ENCODE results near the gene FAM240B.

The FAM240B gene

GRCh38 chr9:38673399-38674193, 46.3 kb downstream of the FAM240B start:
- no peak for TF ChIP-seq CTCF (IDR thresholded peaks at IDR 0.05; ENCODE audit: low read depth, low read length, missing control alignments)
- H3K4me3 ChIP-seq (ENCODE audit: low read depth, low read length), result no peak overlapping the region
- DNase-seq (ENCODE audit: low read depth), result no peak

- H3K4me3 ChIP-seq (ENCODE audit: low read depth, low read length), result no peak overlapping the region
- TF ChIP-seq CTCF (IDR thresholded peaks at IDR 0.05; ENCODE audit: low read depth, low read length, missing control alignments), result no peak
- DNase-seq (ENCODE audit: low read depth), result no peak
Observed at GRCh38 chr9:38671748-38672147, 48.2 kb downstream of the FAM240B start.

GRCh38 chr9:38671372-38671731, 48.6 kb downstream of the FAM240B start:
- TF ChIP-seq CTCF (IDR thresholded peaks at IDR 0.05; ENCODE audit: low read depth, low read length, missing control alignments), result no peak
- no peak overlapping the region for H3K4me3 ChIP-seq (ENCODE audit: low read depth, low read length)
- no peak for DNase-seq (ENCODE audit: low read depth)

- no peak overlapping the region for H3K4me3 ChIP-seq (ENCODE audit: low read depth, low read length)
- no peak for DNase-seq (ENCODE audit: low read depth)
- no peak for TF ChIP-seq CTCF (IDR thresholded peaks at IDR 0.05; ENCODE audit: low read depth, low read length, missing control alignments)
Observed at GRCh38 chr9:38670542-38671371, 49.2 kb downstream of the FAM240B start.

GRCh38 chr9:38668791-38669466, 51.0 kb downstream of the FAM240B start:
- no peak for TF ChIP-seq CTCF (IDR thresholded peaks at IDR 0.05; ENCODE audit: low read depth, low read length, missing control alignments)
- no peak for DNase-seq (ENCODE audit: low read depth)
- no peak overlapping the region for H3K4me3 ChIP-seq (ENCODE audit: low read depth, low read length)

- no peak overlapping the region for H3K4me3 ChIP-seq (ENCODE audit: low read depth, low read length)
- DNase-seq (ENCODE audit: low read depth), result no peak
- no peak for TF ChIP-seq CTCF (IDR thresholded peaks at IDR 0.05; ENCODE audit: low read depth, low read length, missing control alignments)
Observed at GRCh38 chr9:38662763-38663593, 57.0 kb downstream of the FAM240B start.
